HL-60/S4 treated with phorbol 12-myristate 13-acetate at 8.2 ng/mL for 4 days and 3 days (cell line): ENCODE results near the gene PATZ1.
"Not testable (repeated sequence)": the region's sequence is repeated elsewhere in the genome, so short reads cannot be mapped to it uniquely, and the experiment has no call there.

ENCODE experiments used
- in situ Hi-C: fragments of 300-500 bp; cut with MboI; formaldehyde crosslinking; loops from 2 replicates; pipeline ENCODE4 v1.15.0; 2022; ENCODE audit warnings: low sequenced_read_pairs

Gene PATZ1

GRCh38 chr22:31346255-31346732 lies at the start of gene PATZ1:
Gene PATZ1 (minus strand): TSS chr22:31346346. CDS start chr22:31345602, 744 bp downstream.
- in situ Hi-C loops, result no loop called here

GRCh38 chr22:31394326-31394725 lies 48.2 kb upstream of the PATZ1 start:
- in situ Hi-C loops, result no loop called here

GRCh38 chr22:31393893-31394292 lies 47.7 kb upstream of the PATZ1 start:
- in situ Hi-C loops, result no loop called here

GRCh38 chr22:31378651-31379050 lies 32.5 kb upstream of the PATZ1 start:
- in situ Hi-C loops, result not testable (repeated sequence)

- in situ Hi-C loops, result no loop called here
Measured at GRCh38 chr22:31378123-31378522, 32.0 kb upstream of the PATZ1 start.

- in situ Hi-C loops, result no loop called here
Measured at GRCh38 chr22:31377612-31378011, 31.5 kb upstream of the PATZ1 start.

GRCh38 chr22:31367426-31367825 lies 21.3 kb upstream of the PATZ1 start:
- in situ Hi-C loops, result no loop called here

- in situ Hi-C loops, result no loop called here
Measured at GRCh38 chr22:31363885-31364465, 17.8 kb upstream of the PATZ1 start.

GRCh38 chr22:31361743-31362142 lies 15.6 kb upstream of the PATZ1 start:
- in situ Hi-C loops, result no loop called here

GRCh38 chr22:31360029-31360428 lies 13.9 kb upstream of the PATZ1 start:
- in situ Hi-C loops, result no loop called here

- in situ Hi-C loops, result no loop called here
Measured at GRCh38 chr22:31354515-31354914, 8.4 kb upstream of the PATZ1 start.

- in situ Hi-C loops, result no loop called here
Measured at GRCh38 chr22:31350410-31350863, 4.3 kb upstream of the PATZ1 start.

- in situ Hi-C loops, result no loop called here
Measured at GRCh38 chr22:31349960-31350359, 3.8 kb upstream of the PATZ1 start.

- in situ Hi-C loops, result no loop called here
Measured at GRCh38 chr22:31348766-31349165, 2.6 kb upstream of the PATZ1 start.

GRCh38 chr22:31348009-31348337 lies 1.8 kb upstream of the PATZ1 start:
- in situ Hi-C loops, result not testable (repeated sequence)

- in situ Hi-C loops, result no loop called here
Measured at GRCh38 chr22:31347251-31348008, 1.3 kb upstream of the PATZ1 start.

GRCh38 chr22:31346733-31347250 lies 646 bp upstream of the PATZ1 start:
- in situ Hi-C loops, result no loop called here

- in situ Hi-C loops, result no loop called here
Measured at GRCh38 chr22:31345331-31346254, 553 bp downstream of the PATZ1 start.

- in situ Hi-C loops, result no loop called here
Measured at GRCh38 chr22:31344578-31345330, 1.4 kb downstream of the PATZ1 start.

- in situ Hi-C loops, result no loop called here
Measured at GRCh38 chr22:31344256-31344577, 1.9 kb downstream of the PATZ1 start.
